Gastrocnemius medialis (tissue), 4 donors: ENCODE results near the gene SEMA6B. TPM values are rescaled to one million over a fixed set of nuclear protein-coding genes. Genes with fewer than 3 reads are reported as not detected.
"Not testable (repeated sequence)": the region's sequence is repeated elsewhere in the genome, so short reads cannot be mapped to it uniquely, and the experiment has no call there.

ENCODE experiments used
- ATAC-seq, 2 donors: fragments of 150-250 bp; one replicate each; pipeline ENCODE4 v1.9.1; 2016
- DNase-seq, 2 donors: peaks; one replicate each; pipeline ENCODE4 v3.0.0-alpha.2; 2019
- H3K27ac ChIP-seq, 4 donors: fragments of 200-600 bp; sonication (generic); 1 replicate in 1 of 4; 2 replicates in 3 of 4; pipeline ENCODE4 v1.5.1; 2016 to 2018; ENCODE audit warnings: mild to moderate bottlenecking in 2 of 4, moderate library complexity in 1 of 4
- H3K27me3 ChIP-seq, 3 donors: fragments of 200-600 bp; sonication (generic) in 2 of 3; 1 replicate in 1 of 3; 2 replicates in 2 of 3; pipeline versions ENCODE4 v1.5.1 to v1.6.0; 2016 to 2019; ENCODE audit warnings: mild to moderate bottlenecking in 1 of 3, moderate library complexity in 1 of 3
- H3K36me3 ChIP-seq, 2 donors: fragments of 200-600 bp; sonication (generic) in 1 of 2; one replicate each; pipeline ENCODE4 v1.5.1; 2017 to 2018
- H3K4me1 ChIP-seq, 2 donors: fragments of 200-600 bp; sonication (generic) in 1 of 2; one replicate each; pipeline ENCODE4 v1.5.1; 2016 to 2017; ENCODE audit warnings: mild to moderate bottlenecking in 2 of 2
- H3K4me3 ChIP-seq, 4 donors: fragments of 200-600 bp; sonication (generic) in 3 of 4; 1 replicate in 1 of 4; 2 replicates in 3 of 4; pipeline ENCODE4 v1.5.1; 2016 to 2019; ENCODE audit warnings: mild to moderate bottlenecking in 2 of 4
- H3K9me3 ChIP-seq, 3 donors: fragments of 200-600 bp; sonication (generic) in 2 of 3; 1 replicate in 1 of 3; 2 replicates in 2 of 3; pipeline ENCODE4 v1.5.1; 2016 to 2019
- POLR2A ChIP-seq, 2 donors: fragments of 450-650 bp; IDR thresholded peaks; one replicate each; pipeline ENCODE4 v1.6.1; 2017; ENCODE audit warnings: antibody characterized with exemption in 2 of 2, mild to moderate bottlenecking in 2 of 2, moderate library complexity in 2 of 2
- in situ Hi-C, 4 donors: fragments of 200-750 bp; cut with MboI; loops; one replicate each; pipeline versions ENCODE4 v1.15.0 to v1.8.0; 2017; ENCODE audit warnings: low sequenced_read_pairs in 4 of 4
- intact Hi-C: fragments of 100-400 bp; cut with DNase I; formaldehyde crosslinking; loops from one replicate; pipeline ENCODE4 v1.15.1; 2023; ENCODE audit warnings: low total_unique reads
- total RNA-seq, 4 donors: library from RNA; depleted of rRNA; stranded (reverse); fragments of >200 nt; gene quantifications; one replicate each; pipeline versions ENCODE4 v1.1.0 to v1.2.3, GENCODE V29; 2016
- TF ChIP-seq, protein P1 (sequence below), 5 experiments: fragments of 450-650 bp in 3 of 5; fragments of 200-600 bp in 2 of 5; sonication (generic) in 2 of 5; IDR thresholded peaks in 4 of 5; conservative IDR thresholded peaks in 1 of 5; 1 replicate in 4 of 5; 2 replicates in 1 of 5; pipeline ENCODE4 v1.5.1; 2016 to 2019; ENCODE audit warnings: antibody characterized with exemption in 5 of 5, mild to moderate bottlenecking in 3 of 5, moderate library complexity in 3 of 5

Gene SEMA6B
- total RNA-seq, 4 donors from 2014 or later = 1.4 to 3.3 (median 2.6) TPM

DNA sequence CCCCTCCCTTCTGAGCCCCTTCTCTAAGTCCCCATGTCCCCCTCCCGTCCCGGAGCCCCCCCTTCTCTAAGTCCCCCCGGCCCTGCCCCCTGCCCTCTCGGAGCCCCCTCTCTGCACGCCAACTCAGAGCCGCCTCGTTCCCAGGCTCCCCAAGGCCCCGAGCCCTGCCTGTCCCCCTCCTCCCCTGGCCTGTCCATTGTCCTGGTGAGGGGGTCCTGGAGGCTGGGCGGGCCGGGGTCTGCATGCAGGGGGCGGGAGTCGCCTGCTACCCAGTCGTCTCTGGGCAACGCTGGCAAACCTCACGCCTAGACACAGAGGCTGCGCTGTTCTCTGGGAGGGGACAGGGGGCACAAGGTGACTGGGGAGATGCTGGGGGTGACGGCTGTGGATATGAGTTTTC lies 39.2 kb upstream of the SEMA6B start:
- DNase-seq (no peak), ATAC-seq (no peak)
- no peaks in the 10 kb centered on the region for H3K4me1 ChIP-seq
- peaks cover 36 to 48% (median 38%) of the 10 kb centered on the region in 3 donors for H3K27me3 ChIP-seq
- no peaks in the 10 kb centered on the region for H3K9me3 ChIP-seq
- H3K4me3 ChIP-seq = peak overlapping the region in 1 of 4 donors; percentile 18
- no peaks in the 10 kb centered on the region for H3K36me3 ChIP-seq
- TF ChIP-seq POLR2A (IDR thresholded peaks at IDR 0.05) = no peak
- TF ChIP-seq, protein P1, sequence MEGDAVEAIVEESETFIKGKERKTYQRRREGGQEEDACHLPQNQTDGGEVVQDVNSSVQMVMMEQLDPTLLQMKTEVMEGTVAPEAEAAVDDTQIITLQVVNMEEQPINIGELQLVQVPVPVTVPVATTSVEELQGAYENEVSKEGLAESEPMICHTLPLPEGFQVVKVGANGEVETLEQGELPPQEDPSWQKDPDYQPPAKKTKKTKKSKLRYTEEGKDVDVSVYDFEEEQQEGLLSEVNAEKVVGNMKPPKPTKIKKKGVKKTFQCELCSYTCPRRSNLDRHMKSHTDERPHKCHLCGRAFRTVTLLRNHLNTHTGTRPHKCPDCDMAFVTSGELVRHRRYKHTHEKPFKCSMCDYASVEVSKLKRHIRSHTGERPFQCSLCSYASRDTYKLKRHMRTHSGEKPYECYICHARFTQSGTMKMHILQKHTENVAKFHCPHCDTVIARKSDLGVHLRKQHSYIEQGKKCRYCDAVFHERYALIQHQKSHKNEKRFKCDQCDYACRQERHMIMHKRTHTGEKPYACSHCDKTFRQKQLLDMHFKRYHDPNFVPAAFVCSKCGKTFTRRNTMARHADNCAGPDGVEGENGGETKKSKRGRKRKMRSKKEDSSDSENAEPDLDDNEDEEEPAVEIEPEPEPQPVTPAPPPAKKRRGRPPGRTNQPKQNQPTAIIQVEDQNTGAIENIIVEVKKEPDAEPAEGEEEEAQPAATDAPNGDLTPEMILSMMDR (IDR thresholded peaks at IDR 0.05 in 4 of 5, conservative IDR thresholded peaks at IDR 0.05 in 1 of 5) = no peak
- H3K27ac ChIP-seq = no peak overlapping the region
- intact Hi-C loops = no loop called here
- in situ Hi-C loops = no loop called here

DNA sequence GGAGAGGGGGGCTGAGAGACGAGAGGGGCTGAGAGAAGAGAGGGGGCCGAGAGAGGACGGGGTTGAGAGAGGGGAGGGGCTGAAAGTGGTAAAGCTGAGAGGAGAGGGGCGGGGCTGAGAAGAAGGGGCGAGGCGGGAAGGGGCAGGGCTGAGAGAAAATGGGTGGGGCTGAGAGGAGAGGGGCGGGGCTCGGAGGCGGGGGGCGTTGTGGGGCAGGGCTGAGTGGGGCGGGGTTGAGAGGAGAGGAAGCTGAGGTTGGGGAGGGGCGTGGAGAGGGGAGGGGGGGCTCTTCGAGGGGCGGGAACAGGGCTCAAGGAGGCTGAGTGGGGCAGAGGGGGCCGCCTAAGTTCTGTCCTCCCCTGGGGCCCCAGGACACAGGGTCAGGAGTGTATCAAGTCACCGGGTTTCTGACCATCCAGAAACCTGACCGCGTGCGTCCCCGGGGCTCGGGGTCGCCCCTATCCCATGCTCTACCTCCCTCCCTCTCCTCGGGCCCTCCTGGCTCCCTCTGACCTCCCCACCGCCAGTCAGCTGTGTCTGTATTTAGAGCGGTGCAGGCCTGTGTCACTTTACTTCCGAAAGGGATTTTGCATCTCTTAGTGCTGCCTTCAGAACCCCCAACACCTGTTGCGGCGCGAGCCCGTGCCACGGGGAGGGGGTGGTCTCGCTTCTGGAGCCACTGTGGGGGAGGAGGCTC lies 38.6 kb upstream of the SEMA6B start:
- Histone ChIP-seq H3K4me3 (peak overlapping the region in 1 of 4 donors; percentile 18), H3K36me3 (no peaks in the 10 kb centered on the region), H3K9me3 (no peaks in the 10 kb centered on the region), H3K4me1 (no peaks in the 10 kb centered on the region), H3K27me3 (peaks cover 36 to 48% (median 38%) of the 10 kb centered on the region in 3 donors), H3K27ac (no peak overlapping the region)
- in situ Hi-C loops (no loop called here), intact Hi-C loops (no loop called here)
- DNase-seq = no peak
- no peak for ATAC-seq
- no peak for TF ChIP-seq POLR2A (IDR thresholded peaks at IDR 0.05)
- TF ChIP-seq, protein P1 (IDR thresholded peaks at IDR 0.05 in 4 of 5, conservative IDR thresholded peaks at IDR 0.05 in 1 of 5) = no peak

DNA sequence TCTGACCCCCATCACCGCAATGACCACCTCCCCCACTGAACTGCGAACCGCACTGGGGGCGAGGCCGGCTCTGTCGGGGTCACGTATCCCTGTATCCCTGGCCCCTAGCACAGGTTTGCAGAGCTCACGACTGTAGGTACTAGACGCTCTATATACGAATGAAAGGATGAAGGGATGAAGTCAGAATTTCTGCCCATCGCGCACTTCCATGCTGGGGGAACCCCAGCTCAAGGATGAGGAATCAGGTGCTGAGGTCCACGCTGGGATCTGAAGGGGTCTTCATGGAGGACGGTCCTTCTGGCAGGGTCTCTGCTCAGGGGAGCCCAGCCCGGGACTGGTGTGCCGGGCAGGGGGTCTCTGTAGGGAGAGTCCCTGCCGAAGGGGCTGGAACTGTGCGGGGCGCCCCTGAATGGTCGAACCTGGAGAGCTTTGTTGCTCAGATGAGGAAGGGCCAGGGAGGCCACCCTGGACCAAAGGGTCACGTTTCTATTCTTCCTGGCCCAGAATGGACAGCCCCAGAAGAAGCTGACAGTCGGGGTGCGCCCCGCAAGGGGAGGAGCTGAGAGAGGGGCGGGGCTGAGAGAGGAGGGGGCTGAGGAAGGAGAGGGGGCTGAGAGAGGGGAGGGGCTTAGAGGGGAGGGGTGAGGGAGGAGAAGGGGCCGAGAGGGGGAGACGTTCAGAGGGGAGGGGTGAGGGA lies 37.9 kb upstream of the SEMA6B start:
- H3K4me3 ChIP-seq = peak overlapping the region in 1 of 4 donors; percentile 18
- no peak overlapping the region for H3K27ac ChIP-seq
- H3K27me3 ChIP-seq = peaks cover 36 to 48% (median 38%) of the 10 kb centered on the region in 3 donors
- DNase-seq (no peak), ATAC-seq (no peak)
- TF ChIP-seq, protein P1 (IDR thresholded peaks at IDR 0.05 in 4 of 5, conservative IDR thresholded peaks at IDR 0.05 in 1 of 5) = no peak
- TF ChIP-seq POLR2A (IDR thresholded peaks at IDR 0.05) = no peak
- no peaks in the 10 kb centered on the region for H3K36me3 ChIP-seq
- intact Hi-C loops = no loop called here
- no peaks in the 10 kb centered on the region for H3K4me1 ChIP-seq
- in situ Hi-C loops = no loop called here
- H3K9me3 ChIP-seq = no peaks in the 10 kb centered on the region

DNA sequence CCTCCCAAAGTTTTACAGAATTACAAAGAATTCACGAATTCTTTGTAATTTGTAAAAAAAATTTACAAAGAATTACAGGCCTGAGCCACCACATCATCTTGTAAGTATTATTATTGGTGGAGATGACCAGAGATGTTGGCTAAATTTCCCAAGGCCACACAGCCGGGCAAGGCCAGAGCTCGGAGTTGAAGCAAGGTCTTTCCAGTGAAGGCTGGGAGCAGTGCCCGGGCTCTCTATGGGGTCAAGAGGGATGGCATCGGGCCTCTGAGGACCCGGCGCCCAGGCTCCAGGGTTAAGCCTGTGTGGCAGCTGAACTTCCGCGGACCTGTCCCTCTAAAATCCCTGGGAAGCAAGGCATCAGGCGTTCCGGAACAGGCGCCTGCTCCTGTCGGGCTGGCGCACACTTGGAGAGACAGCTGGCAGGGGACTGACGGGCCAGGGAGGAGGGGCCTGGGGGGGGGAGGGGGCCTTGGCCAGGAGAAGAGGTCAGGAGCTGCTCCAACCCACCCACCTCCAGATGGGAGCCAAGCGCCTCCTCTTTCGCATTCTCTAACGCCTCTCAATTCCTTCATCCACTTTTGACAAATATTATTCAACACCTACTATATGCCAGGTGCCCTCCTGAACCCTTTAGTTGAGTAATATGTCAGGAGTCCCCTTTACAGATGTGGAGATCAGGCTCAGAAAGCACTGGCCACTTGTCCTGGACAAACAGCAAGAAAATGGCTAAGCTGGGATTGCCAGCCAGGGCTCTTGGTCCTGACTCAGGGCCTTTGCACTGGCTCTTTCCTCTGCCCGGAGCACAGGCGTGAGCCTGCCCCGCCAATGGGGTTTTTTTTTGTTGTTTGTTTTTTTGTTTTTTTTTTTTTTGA lies 36.8 kb upstream of the SEMA6B start:
- in situ Hi-C loops (no loop called here), intact Hi-C loops (no loop called here)
- no peak for DNase-seq
- H3K36me3 ChIP-seq = no peaks in the 10 kb centered on the region
- TF ChIP-seq, protein P1 (IDR thresholded peaks at IDR 0.05 in 4 of 5, conservative IDR thresholded peaks at IDR 0.05 in 1 of 5) = no peak
- no peak for TF ChIP-seq POLR2A (IDR thresholded peaks at IDR 0.05)
- H3K4me3 ChIP-seq = no peak overlapping the region
- no peaks in the 10 kb centered on the region for H3K9me3 ChIP-seq
- peaks cover 36 to 48% (median 38%) of the 10 kb centered on the region in 3 donors for H3K27me3 ChIP-seq
- no peak for ATAC-seq
- no peak overlapping the region for H3K27ac ChIP-seq
- no peaks in the 10 kb centered on the region for H3K4me1 ChIP-seq

DNA sequence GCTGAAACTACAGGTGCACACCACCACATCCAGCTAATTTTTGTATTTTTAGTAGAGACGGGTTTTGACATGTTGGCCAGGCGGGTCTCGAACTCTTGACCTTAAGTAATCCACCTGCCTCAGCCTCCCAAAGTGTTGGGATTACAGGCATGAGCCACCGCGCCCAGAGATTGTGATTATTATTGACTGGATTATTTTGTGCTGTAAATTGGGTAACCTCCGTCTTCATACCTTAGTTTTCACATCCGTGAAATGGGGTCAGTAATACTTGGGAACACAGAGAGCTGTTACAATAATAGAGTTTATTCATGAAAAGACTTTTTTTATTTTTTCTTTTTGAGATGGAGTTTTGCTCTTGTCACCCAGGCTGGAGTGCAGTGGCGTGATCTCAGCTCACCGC lies 35.7 kb upstream of the SEMA6B start:
- in situ Hi-C loops, ATAC-seq, intact Hi-C loops, H3K27ac ChIP-seq, H3K36me3 ChIP-seq, H3K4me3 ChIP-seq, H3K9me3 ChIP-seq, H3K4me1 ChIP-seq, DNase-seq: not testable (repeated sequence)
- H3K27me3 ChIP-seq = peaks cover 32 to 48% (median 36%) of the 10 kb centered on the region in 3 donors
